ENCODE results near the gene HPSE2. TPM values are rescaled to one million over a fixed set of nuclear protein-coding genes. Genes with fewer than 3 reads are reported as not detected.

Gene HPSE2
- total and polyA plus RNA-seq, 2 experiments from 2014 or later, result 0.10 to 0.24 TPM

GRCh38 chr10:98602224-98602623 is 633.4 kb downstream of the HPSE2 start (continued):
- no peak for TF ChIP-seq ZNF462 (CRISPR knock-in tag; IDR thresholded peaks at IDR 0.05)
- no peak for TF ChIP-seq CREB1 (CRISPR knock-in tag; IDR thresholded peaks at IDR 0.05; ENCODE audit: low read depth)
- TF ChIP-seq POLR2AphosphoS5 (IDR thresholded peaks at IDR 0.05; ENCODE audit: low read depth), result no peak
- no peak for TF ChIP-seq EZH2phosphoT487 (IDR thresholded peaks at IDR 0.05; ENCODE audit: unreplicated experiment)
- no peak for TF ChIP-seq ZNF331 (CRISPR knock-in tag; IDR thresholded peaks at IDR 0.05; ENCODE audit: low read depth)
- no peak for TF ChIP-seq ETS1 (IDR thresholded peaks at IDR 0.05)

GRCh38 chr10:98599032-98599610 is 636.5 kb downstream of the HPSE2 start:
- Mint-ChIP-seq H3K36me3 (ENCODE audit: low read depth) (peaks cover 17% of the 10 kb centered on the region), H3K27me3 (ENCODE audit: insufficient read depth, low read depth, poor library complexity) (no peaks in the 10 kb centered on the region), H3K27ac (no peak overlapping the region), H3K4me3 (no peak overlapping the region), H3K9me3 (peaks cover 26% of the 10 kb centered on the region), H3K4me1 (no peaks in the 10 kb centered on the region)
- Histone ChIP-seq H3K4me1 (ENCODE audit: insufficient read depth) (no peaks in the 10 kb centered on the region), H3K79me2 (replicated peaks; ENCODE audit: insufficient read depth) (no peaks in the 10 kb centered on the region), H3K4me3 (no peak overlapping the region), H3K27me3 (ENCODE audit: insufficient read depth) (no peaks in the 10 kb centered on the region), H2AFZ (no peak overlapping the region), H3F3A (replicated peaks; ENCODE audit: low read depth) (no peaks in the 10 kb centered on the region), H3K4me2 (no peak overlapping the region), H4K20me1 (replicated peaks; ENCODE audit: insufficient read depth) (no peaks in the 10 kb centered on the region), H3K9me2 (ENCODE audit: insufficient read depth) (0 out of 2 replicates have a peak, but pooled peaks cover 3% of the 10 kb centered on the region), H3K27ac (ENCODE audit: low read depth) (no peak overlapping the region), H3K36me3 (ENCODE audit: insufficient read depth) (no peaks in the 10 kb centered on the region)
- DNase-seq (ENCODE audit: low spot score) (no peak), ATAC-seq (no peak)
- TF ChIP-seq STAT1 (IDR thresholded peaks at IDR 0.05; ENCODE audit: unreplicated experiment) (no peak), CREB1 (CRISPR knock-in tag; IDR thresholded peaks at IDR 0.05; ENCODE audit: low read depth) (no peak), REST (IDR thresholded peaks at IDR 0.05; ENCODE audit: unreplicated experiment) (no peak)

Data from GM23338 (cell line).